Measurements from ENCODE around the gene TMX3. TPM values are rescaled to one million over a fixed set of nuclear protein-coding genes. Genes with fewer than 3 reads are reported as not detected.

Gene TMX3
- polyA plus RNA-seq, 10 donors: 38.6 to 69.2 (median 51.5) TPM

GRCh38 chr18:68714366-68714711 is 569 bp downstream of the TMX3 start:
- no peak for DNase-seq

GRCh38 chr18:68713796-68714195 is 1.1 kb downstream of the TMX3 start:
- DNase-seq: no peak

GRCh38 chr18:68713131-68713530 is 1.8 kb downstream of the TMX3 start:
- DNase-seq: no peak

GRCh38 chr18:68707646-68708045 is 7.3 kb downstream of the TMX3 start:
- DNase-seq: no peak

- no peak for DNase-seq
These were observed 9.8 kb downstream of the TMX3 start for GRCh38 chr18:68705119-68705518.

- no peak for DNase-seq
These were observed 11.6 kb downstream of the TMX3 start for GRCh38 chr18:68703326-68703725.

GRCh38 chr18:68701353-68701752 is 13.6 kb downstream of the TMX3 start:
- DNase-seq: no peak

GRCh38 chr18:68699043-68699442 is 15.9 kb downstream of the TMX3 start:
- DNase-seq: no peak

GRCh38 chr18:68696937-68697336 is 18.0 kb downstream of the TMX3 start:
- no peak for DNase-seq

- no peak for DNase-seq
These were observed 20.6 kb downstream of the TMX3 start for GRCh38 chr18:68694316-68694715.

- DNase-seq: no peak
These were observed 21.7 kb downstream of the TMX3 start for GRCh38 chr18:68693091-68693815.

GRCh38 chr18:68679528-68679927 is 35.4 kb downstream of the TMX3 start:
- no peak for DNase-seq

GRCh38 chr18:68676913-68677312 is 38.0 kb downstream of the TMX3 start:
- no peak for DNase-seq

GRCh38 chr18:68667121-68667520 is 47.8 kb downstream of the TMX3 start:
- DNase-seq: peak; percentile 25 to 50 (median 26)

GRCh38 chr18:68666381-68666780 is 48.5 kb downstream of the TMX3 start:
- peak; percentile 15 to 68 (median 33) for DNase-seq

GRCh38 chr18:68665628-68666027 is 49.3 kb downstream of the TMX3 start:
- no peak for DNase-seq

- DNase-seq: peak in 1 of 3 donors; percentile 14
These were observed 52.2 kb downstream of the TMX3 start for GRCh38 chr18:68662754-68663153.

GRCh38 chr18:68660354-68661183 is 54.3 kb downstream of the TMX3 start:
- peak; percentile 27 to 54 (median 44) for DNase-seq

- DNase-seq: no peak
These were observed 66.7 kb downstream of the TMX3 start for GRCh38 chr18:68648191-68648590.

- DNase-seq: no peak
These were observed 72.9 kb downstream of the TMX3 start for GRCh38 chr18:68642003-68642402.

- peak; percentile 11 to 42 (median 22) for DNase-seq
These were observed 74.0 kb downstream of the TMX3 start for GRCh38 chr18:68640861-68641260.

GRCh38 chr18:68638613-68639012 is 76.3 kb downstream of the TMX3 start:
- no peak for DNase-seq

GRCh38 chr18:68627812-68628211 is 87.1 kb downstream of the TMX3 start:
- no peak for DNase-seq

Data from muscle of back (tissue), 11 donors.